Caco-2 (cell line): ENCODE data around the gene MAN1A1. TPM values are rescaled to one million over a fixed set of nuclear protein-coding genes. Genes with fewer than 3 reads are reported as not detected.

Experiments used
- BruUV-seq: library from RNA; stranded (reverse); fragments of 400-500 nt; replicated peaks from 2 replicates; lab custom pipeline; 2021; lab: Mats Ljungman, UMichigan
- CTCF ChIA-PET: fragments of 300-600 bp; sonication (Branson Sonifier 250); formaldehyde crosslinking; loops from one replicate; lab custom pipeline; 2022; ENCODE audit warnings: antibody characterized with exemption; lab: Charles Lee
- POLR2A ChIA-PET: fragments of 300-600 bp; sonication (Branson Sonifier 250); formaldehyde crosslinking; loops from one replicate; lab custom pipeline; 2022; ENCODE audit warnings: antibody characterized with exemption; lab: Charles Lee
- DNase-seq, 2 experiments: peaks; one replicate each; pipeline versions ENCODE4 v3.0.0 to v3.0.0-alpha.2; 2020 to 2022
- H3K27me3 ChIP-seq: replicated peaks from 2 replicates; pipeline ENCODE4 v1.6.0; 2011; ENCODE audit warnings: low read length; ENCODE audit not compliant: control insufficient read depth, insufficient read depth
- H3K36me3 ChIP-seq: 2 replicates; pipeline ENCODE4 v1.5.1; 2011; ENCODE audit warnings: low read length; ENCODE audit not compliant: control insufficient read depth, insufficient read depth
- H3K4me1 ChIP-seq: fragments of 250-450 bp; sonication (Bioruptor Pico); 2 replicates; pipeline ENCODE4 v1.5.1; 2020; ENCODE audit warnings: mild to moderate bottlenecking
- H3K4me3 ChIP-seq: 2 replicates; pipeline ENCODE4 v1.5.1; 2011; ENCODE audit warnings: low read depth, mild to moderate bottlenecking, control low read depth, low read length
- H3K9me3 ChIP-seq: fragments of 250-450 bp; sonication (Bioruptor Pico); 2 replicates; pipeline ENCODE4 v1.5.1; 2020; ENCODE audit warnings: mild to moderate bottlenecking, moderate library complexity
- H3K27ac Mint-ChIP-seq: one replicate; pipeline ENCODE4 v1.8.0; 2022; ENCODE audit warnings: mixed read lengths; ENCODE audit not compliant: unreplicated experiment
- H3K27me3 Mint-ChIP-seq: one replicate; pipeline ENCODE4 v1.8.0; 2022; ENCODE audit warnings: mixed read lengths; ENCODE audit not compliant: insufficient read depth, unreplicated experiment
- H3K36me3 Mint-ChIP-seq: one replicate; pipeline ENCODE4 v1.8.0; 2022; ENCODE audit warnings: mild to moderate bottlenecking, mixed read lengths; ENCODE audit not compliant: insufficient read depth, unreplicated experiment
- H3K4me1 Mint-ChIP-seq: one replicate; pipeline ENCODE4 v1.8.0; 2022; ENCODE audit warnings: low read depth, mixed read lengths; ENCODE audit not compliant: unreplicated experiment
- H3K4me3 Mint-ChIP-seq: one replicate; pipeline ENCODE4 v1.8.0; 2022; ENCODE audit warnings: mild to moderate bottlenecking, moderate library complexity, mixed read lengths; ENCODE audit not compliant: unreplicated experiment
- H3K9me3 Mint-ChIP-seq: one replicate; pipeline ENCODE4 v1.8.0; 2022; ENCODE audit warnings: mixed read lengths; ENCODE audit not compliant: unreplicated experiment
- intact Hi-C: fragments of 100-400 bp; cut with micrococcal nuclease; formaldehyde crosslinking; loops from one replicate; pipeline ENCODE4 v1.10.0; 2022; ENCODE audit not compliant: unreplicated experiment
- total RNA-seq: library from RNA; stranded (reverse); gene quantifications from 2 replicates; pipeline ENCODE4 v1.2.3, GENCODE V29; 2022
- TF ChIP-seq, protein P1 (sequence below), 2 experiments: fragments of 200-600 bp in 1 of 2; IDR thresholded peaks; 1 replicate in 1 of 2; 2 replicates in 1 of 2; pipeline versions ENCODE4 v1.5.1 to v1.8.0; 2011 to 2022; ENCODE audit warnings: antibody characterized with exemption in 1 of 2, control low read depth in 1 of 2, inconsistent platforms in 1 of 2, low read depth in 1 of 2, low read length in 1 of 2, mild to moderate bottlenecking in 1 of 2, moderate library complexity in 1 of 2; ENCODE audit not compliant: insufficient read depth in 1 of 2, severe bottlenecking in 1 of 2, unreplicated experiment in 1 of 2

The MAN1A1 gene
- total RNA-seq, 1 experiment from 2014 or later: 28.7 TPM

DNA sequence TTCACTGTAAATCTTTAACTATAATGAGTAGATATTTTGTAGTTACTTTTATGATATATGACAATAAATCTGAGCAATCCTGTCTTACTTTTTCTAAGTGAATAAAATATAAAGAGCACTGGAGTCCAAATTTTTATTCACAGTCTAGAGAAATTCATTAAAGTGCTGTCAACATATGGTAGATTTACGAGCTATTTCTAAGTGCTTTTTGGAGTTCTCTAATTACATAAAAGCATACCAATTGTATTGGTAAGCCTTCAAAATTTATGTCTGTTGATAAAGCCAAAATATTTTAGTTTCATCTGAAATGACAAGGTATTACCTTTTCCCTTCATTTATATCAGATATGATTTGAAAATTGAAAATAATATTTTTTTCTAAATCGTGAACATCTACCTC lies 75.4 kb downstream of the MAN1A1 start:
- Histone ChIP-seq H3K36me3 (peaks cover 4% of the 10 kb centered on the region), H3K4me3 (no peak overlapping the region), H3K27me3 (no peaks in the 10 kb centered on the region), H3K9me3 (peaks cover 11% of the 10 kb centered on the region; the same call in 1 of the 2 replicates), H3K4me1 (no peaks in the 10 kb centered on the region)
- Mint-ChIP-seq H3K4me1 (no peaks in the 10 kb centered on the region), H3K4me3 (no peak overlapping the region), H3K27me3 (no peaks in the 10 kb centered on the region), H3K36me3 (peaks cover 16% of the 10 kb centered on the region), H3K9me3 (peaks cover 11% of the 10 kb centered on the region), H3K27ac (no peak overlapping the region)
- TF ChIP-seq, protein P1, sequence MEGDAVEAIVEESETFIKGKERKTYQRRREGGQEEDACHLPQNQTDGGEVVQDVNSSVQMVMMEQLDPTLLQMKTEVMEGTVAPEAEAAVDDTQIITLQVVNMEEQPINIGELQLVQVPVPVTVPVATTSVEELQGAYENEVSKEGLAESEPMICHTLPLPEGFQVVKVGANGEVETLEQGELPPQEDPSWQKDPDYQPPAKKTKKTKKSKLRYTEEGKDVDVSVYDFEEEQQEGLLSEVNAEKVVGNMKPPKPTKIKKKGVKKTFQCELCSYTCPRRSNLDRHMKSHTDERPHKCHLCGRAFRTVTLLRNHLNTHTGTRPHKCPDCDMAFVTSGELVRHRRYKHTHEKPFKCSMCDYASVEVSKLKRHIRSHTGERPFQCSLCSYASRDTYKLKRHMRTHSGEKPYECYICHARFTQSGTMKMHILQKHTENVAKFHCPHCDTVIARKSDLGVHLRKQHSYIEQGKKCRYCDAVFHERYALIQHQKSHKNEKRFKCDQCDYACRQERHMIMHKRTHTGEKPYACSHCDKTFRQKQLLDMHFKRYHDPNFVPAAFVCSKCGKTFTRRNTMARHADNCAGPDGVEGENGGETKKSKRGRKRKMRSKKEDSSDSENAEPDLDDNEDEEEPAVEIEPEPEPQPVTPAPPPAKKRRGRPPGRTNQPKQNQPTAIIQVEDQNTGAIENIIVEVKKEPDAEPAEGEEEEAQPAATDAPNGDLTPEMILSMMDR (IDR thresholded peaks at IDR 0.05; ENCODE audit: insufficient read depth in 1 of 2, low read depth in 1 of 2, low read length in 1 of 2, severe bottlenecking in 1 of 2, unreplicated experiment in 1 of 2): no peak
- ChIA-PET CTCF (no interaction called here), POLR2A (no interaction called here)
- BruUV-seq: no TSS peak
- no peak for DNase-seq
- intact Hi-C loops: no loop called here

DNA sequence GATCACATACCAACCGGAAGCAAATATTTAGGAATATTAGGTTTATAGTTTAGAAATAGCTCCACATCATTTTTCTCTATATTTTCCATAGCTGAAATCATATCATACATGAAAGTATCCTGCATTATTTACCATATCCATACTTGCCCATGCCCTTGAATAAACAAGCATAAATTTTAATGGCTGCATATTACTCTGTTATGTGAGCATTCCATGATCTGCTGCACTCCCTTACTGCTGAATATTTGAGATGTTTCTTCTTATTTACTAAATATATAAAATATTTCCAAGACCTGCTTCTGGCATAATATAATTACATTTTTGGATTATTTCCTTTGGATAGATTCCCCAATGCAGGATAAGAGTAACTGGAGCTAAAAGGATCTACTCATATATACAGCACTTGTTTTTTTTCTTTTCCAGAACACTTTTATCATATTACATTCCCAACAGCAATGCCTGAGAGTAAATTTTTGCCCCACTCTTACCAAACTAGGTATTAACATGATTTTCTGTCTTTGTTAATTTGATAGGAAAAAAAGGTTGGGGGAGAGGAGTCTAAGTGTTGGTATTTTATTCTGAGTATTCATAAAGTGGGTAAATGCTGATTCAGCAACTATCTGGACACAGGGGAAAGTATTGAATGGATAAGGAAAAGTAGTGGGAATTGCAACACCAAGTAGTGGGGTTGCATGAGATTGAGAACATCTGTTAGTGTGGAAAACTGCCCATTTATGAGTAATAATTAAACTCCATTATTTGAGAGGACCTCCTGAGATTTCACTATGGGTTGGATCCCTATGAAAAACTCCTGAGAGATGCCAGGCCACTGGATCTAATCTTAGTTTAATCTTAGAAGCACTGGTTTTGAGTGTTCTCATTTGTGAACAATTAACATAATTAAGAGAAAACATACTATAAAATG lies 76.0 kb downstream of the MAN1A1 start:
- DNase-seq: no peak
- Mint-ChIP-seq H3K4me3 (no peak overlapping the region), H3K27me3 (no peaks in the 10 kb centered on the region), H3K4me1 (no peaks in the 10 kb centered on the region), H3K27ac (no peak overlapping the region), H3K9me3 (peaks cover 11% of the 10 kb centered on the region), H3K36me3 (peaks cover 22% of the 10 kb centered on the region)
- ChIA-PET POLR2A (no interaction called here), CTCF (no interaction called here)
- BruUV-seq: no TSS peak
- Histone ChIP-seq H3K36me3 (peaks cover 4% of the 10 kb centered on the region), H3K4me3 (no peak overlapping the region), H3K4me1 (no peaks in the 10 kb centered on the region), H3K27me3 (no peaks in the 10 kb centered on the region), H3K9me3 (peaks cover 11% of the 10 kb centered on the region; the same call in 1 of the 2 replicates)
- TF ChIP-seq, protein P1 (IDR thresholded peaks at IDR 0.05; ENCODE audit: insufficient read depth in 1 of 2, low read depth in 1 of 2, low read length in 1 of 2, severe bottlenecking in 1 of 2, unreplicated experiment in 1 of 2): no peak
- intact Hi-C loops: no loop called here

DNA sequence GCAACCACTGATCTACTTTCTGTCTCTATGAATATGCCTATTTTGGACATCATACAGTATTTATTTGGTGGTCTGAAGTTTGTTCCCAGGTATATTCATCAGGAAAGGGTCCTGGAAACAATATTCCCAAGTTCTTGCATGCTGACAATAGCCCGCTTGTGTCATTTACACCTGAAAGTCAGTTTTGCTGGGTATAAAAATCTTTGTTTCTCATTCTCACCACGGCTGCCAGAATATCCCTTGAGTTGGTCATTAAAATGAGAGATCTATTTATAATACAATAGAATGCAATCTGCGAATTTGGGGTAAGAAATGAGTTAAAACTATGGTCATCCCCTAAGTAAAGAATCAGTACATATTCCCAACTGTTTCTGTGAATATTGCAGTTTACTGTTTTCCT lies 79.0 kb downstream of the MAN1A1 start:
- peaks cover 3% of the 10 kb centered on the region for H3K36me3 ChIP-seq
- Mint-ChIP-seq H3K27me3 (no peaks in the 10 kb centered on the region), H3K4me1 (no peaks in the 10 kb centered on the region), H3K4me3 (no peak overlapping the region), H3K36me3 (peaks cover 24% of the 10 kb centered on the region), H3K9me3 (peaks cover 11% of the 10 kb centered on the region), H3K27ac (no peak overlapping the region)
- intact Hi-C loops: no loop called here
- ChIA-PET POLR2A (no interaction called here), CTCF (no interaction called here)
- H3K4me3 ChIP-seq: no peak overlapping the region
- DNase-seq: no peak
- H3K27me3 ChIP-seq: no peaks in the 10 kb centered on the region
- peaks cover 8% of the 10 kb centered on the region; the same call in 1 of the 2 replicates for H3K9me3 ChIP-seq
- no peaks in the 10 kb centered on the region for H3K4me1 ChIP-seq
- no TSS peak for BruUV-seq
- TF ChIP-seq, protein P1 (IDR thresholded peaks at IDR 0.05; ENCODE audit: insufficient read depth in 1 of 2, low read depth in 1 of 2, low read length in 1 of 2, severe bottlenecking in 1 of 2, unreplicated experiment in 1 of 2): no peak
